ENCODE data around the gene ADAMTSL2.

Gene ADAMTSL2

GRCh38 chr9:133575186-133576030, 40.9 kb downstream of the ADAMTSL2 start:
- no peak for DNase-seq (ENCODE audit: low read depth)

- DNase-seq (ENCODE audit: low read depth): no peak
Measured at GRCh38 chr9:133576031-133576874, 41.7 kb downstream of the ADAMTSL2 start.

- DNase-seq (ENCODE audit: low read depth): no peak
Measured at GRCh38 chr9:133576875-133577736, 42.6 kb downstream of the ADAMTSL2 start.

GRCh38 chr9:133577737-133578112, 43.2 kb downstream of the ADAMTSL2 start:
- no peak for DNase-seq (ENCODE audit: low read depth)

- no peak for DNase-seq (ENCODE audit: low read depth)
Measured at GRCh38 chr9:133578524-133579441, 44.3 kb downstream of the ADAMTSL2 start.

- no peak for DNase-seq (ENCODE audit: low read depth)
Measured at GRCh38 chr9:133579601-133580418, 45.3 kb downstream of the ADAMTSL2 start.

- no peak for DNase-seq (ENCODE audit: low read depth)
Measured at GRCh38 chr9:133580419-133580738, 45.9 kb downstream of the ADAMTSL2 start.

- no peak for DNase-seq (ENCODE audit: low read depth)
Measured at GRCh38 chr9:133581011-133581410, 46.5 kb downstream of the ADAMTSL2 start.

- DNase-seq (ENCODE audit: low read depth): no peak
Measured at GRCh38 chr9:133581513-133582343, 47.2 kb downstream of the ADAMTSL2 start.

GRCh38 chr9:133582501-133583045, 48.1 kb downstream of the ADAMTSL2 start:
- DNase-seq (ENCODE audit: low read depth): no peak

GRCh38 chr9:133583111-133583510, 48.6 kb downstream of the ADAMTSL2 start:
- DNase-seq (ENCODE audit: low read depth): no peak

- no peak for DNase-seq (ENCODE audit: low read depth)
Measured at GRCh38 chr9:133583586-133583985, 49.1 kb downstream of the ADAMTSL2 start.

- DNase-seq (ENCODE audit: low read depth): no peak
Measured at GRCh38 chr9:133584167-133584558, 49.7 kb downstream of the ADAMTSL2 start.

- no peak for DNase-seq (ENCODE audit: low read depth)
Measured at GRCh38 chr9:133584559-133585476, 50.3 kb downstream of the ADAMTSL2 start.

GRCh38 chr9:133585481-133586351, 51.2 kb downstream of the ADAMTSL2 start:
- DNase-seq (ENCODE audit: low read depth): no peak

- no peak for DNase-seq (ENCODE audit: low read depth)
Measured at GRCh38 chr9:133587051-133587450, 52.5 kb downstream of the ADAMTSL2 start.

- DNase-seq (ENCODE audit: low read depth): no peak
Measured at GRCh38 chr9:133587466-133587865, 53.0 kb downstream of the ADAMTSL2 start.

All from activated T-cell treated with anti-CD3 and anti-CD28 coated beads for 1 hour (primary cell).